Astrocyte (in vitro differentiated cells and primary cell): Measurements from ENCODE around the gene MRAP. TPM values are rescaled to one million over a fixed set of nuclear protein-coding genes. Genes with fewer than 3 reads are reported as not detected.

Experiments
- DNase-seq: peaks from one replicate; pipeline ENCODE4 v3.0.0-alpha.2; 2010; ENCODE audit warnings: low read depth
- FAIRE-seq: peaks from 2 replicates; lab custom pipeline; 2011; peaks lifted over from hg19 to GRCh38; lab: Jason Lieb, UNC
- H2AFZ ChIP-seq: 2 replicates; pipeline ENCODE4 v1.6.0; 2012; ENCODE audit warnings: low read depth, low read length, inconsistent platforms
- H3K27ac ChIP-seq: 2 replicates; pipeline ENCODE4 v1.5.1; 2011; ENCODE audit warnings: low read depth, low read length, inconsistent platforms
- H3K27me3 ChIP-seq: 2 replicates; pipeline ENCODE4 v1.6.0; 2011; ENCODE audit warnings: low read length, inconsistent platforms; ENCODE audit not compliant: insufficient read depth
- H3K36me3 ChIP-seq: 2 replicates; pipeline ENCODE4 v1.5.1; 2011; ENCODE audit warnings: low read length, inconsistent platforms; ENCODE audit not compliant: insufficient read depth
- H3K4me1 ChIP-seq: 2 replicates; pipeline ENCODE4 v1.5.1; 2011; ENCODE audit warnings: low read length, inconsistent platforms; ENCODE audit not compliant: insufficient read depth
- H3K4me2 ChIP-seq: 2 replicates; pipeline ENCODE4 v1.6.0; 2012; ENCODE audit warnings: low read length, inconsistent platforms
- H3K4me3 ChIP-seq: 2 replicates; pipeline ENCODE4 v1.5.1; 2011; ENCODE audit warnings: low read depth, mild to moderate bottlenecking, low read length, inconsistent platforms; ENCODE audit not compliant: insufficient read depth
- H3K79me2 ChIP-seq: 2 replicates; pipeline ENCODE4 v1.6.0; 2012; ENCODE audit warnings: mild to moderate bottlenecking, low read length, inconsistent platforms; ENCODE audit not compliant: insufficient read depth
- H3K9ac ChIP-seq: 2 replicates; pipeline ENCODE4 v1.6.0; 2012; ENCODE audit warnings: mild to moderate bottlenecking, low read length, inconsistent platforms
- H3K9me3 ChIP-seq: 2 replicates; pipeline ENCODE4 v1.5.1; 2012; ENCODE audit warnings: low read depth, mild to moderate bottlenecking, low read length, inconsistent platforms; ENCODE audit not compliant: insufficient read depth
- H4K20me1 ChIP-seq: 2 replicates; pipeline ENCODE4 v1.6.0; 2012; ENCODE audit warnings: low read length, inconsistent platforms; ENCODE audit not compliant: insufficient read depth
- H3K27ac Mint-ChIP-seq: one replicate; pipeline ENCODE4 v1.8.0; 2021; ENCODE audit warnings: mild to moderate bottlenecking, mixed read lengths; ENCODE audit not compliant: unreplicated experiment
- H3K27me3 Mint-ChIP-seq: one replicate; pipeline ENCODE4 v1.8.0; 2021; ENCODE audit warnings: low read depth, mixed read lengths; ENCODE audit not compliant: unreplicated experiment
- H3K36me3 Mint-ChIP-seq: one replicate; pipeline ENCODE4 v1.8.0; 2021; ENCODE audit warnings: low read depth, mixed read lengths; ENCODE audit not compliant: unreplicated experiment
- H3K4me1 Mint-ChIP-seq: one replicate; pipeline ENCODE4 v1.8.0; 2021; ENCODE audit warnings: low read depth, mixed read lengths; ENCODE audit not compliant: unreplicated experiment
- H3K4me3 Mint-ChIP-seq: one replicate; pipeline ENCODE4 v1.8.0; 2021; ENCODE audit warnings: mild to moderate bottlenecking, moderate library complexity, mixed read lengths; ENCODE audit not compliant: unreplicated experiment
- H3K9me3 Mint-ChIP-seq: one replicate; pipeline ENCODE4 v1.8.0; 2021; ENCODE audit warnings: mild to moderate bottlenecking, mixed read lengths; ENCODE audit not compliant: unreplicated experiment
- CTCF ChIP-seq: IDR thresholded peaks from 2 replicates; pipeline ENCODE4 v1.5.1; 2011; ENCODE audit warnings: low read depth, mild to moderate bottlenecking, inconsistent platforms, low read length, moderate library complexity; ENCODE audit not compliant: insufficient read depth
- EZH2 ChIP-seq: IDR thresholded peaks from 2 replicates; pipeline ENCODE4 v1.6.1; 2012; ENCODE audit warnings: mild to moderate bottlenecking, low read length, inconsistent platforms; ENCODE audit not compliant: insufficient read depth
- total RNA-seq: library from RNA; stranded (reverse); gene quantifications from 2 replicates; pipeline ENCODE4 v1.2.1, GENCODE V29; 2021

Gene MRAP
- total RNA-seq, 1 donor from 2014 or later: not detected

DNA sequence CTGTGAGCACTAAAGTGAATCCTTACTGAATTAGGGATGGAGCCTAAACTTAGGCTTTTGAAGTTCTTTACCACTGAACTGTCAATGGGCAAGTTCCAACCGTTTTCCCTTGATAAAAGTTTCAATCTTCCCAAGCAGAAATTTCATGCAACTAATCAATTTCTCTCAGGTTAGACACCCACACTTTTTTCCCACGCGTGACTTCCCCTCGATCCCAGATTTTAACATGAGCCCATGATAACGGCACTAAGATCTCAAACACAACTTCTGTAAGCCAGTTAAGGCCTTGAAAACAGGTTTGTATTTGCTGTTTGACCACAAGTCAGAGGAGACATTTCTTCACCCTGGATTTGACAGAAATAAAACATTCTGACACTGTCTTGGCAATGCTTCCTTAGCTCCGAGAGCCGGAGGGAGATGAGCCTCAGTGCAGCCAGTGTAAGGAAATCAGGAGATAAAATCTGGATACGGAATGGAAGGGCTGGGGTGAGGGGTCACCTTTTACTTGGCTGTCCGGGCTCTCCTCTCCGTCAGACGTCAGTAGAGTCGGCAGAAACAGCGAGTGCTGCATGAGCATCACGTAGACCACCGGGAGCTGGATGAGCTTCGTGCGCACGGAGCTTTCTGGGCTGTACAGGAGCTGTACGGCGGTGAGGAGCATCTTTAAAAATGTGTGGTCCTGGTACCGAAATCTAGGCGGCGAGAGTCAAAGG lies 39.7 kb downstream of the MRAP start:
- no peak for FAIRE-seq
- no peak overlapping the region for H3K4me3 Mint-ChIP-seq
- Histone ChIP-seq H3K9me3 (no peaks in the 10 kb centered on the region), H3K27ac (no peak overlapping the region), H3K9ac (no peak overlapping the region), H2AFZ (no peak overlapping the region), H3K4me2 (no peak overlapping the region), H3K36me3 (peaks cover 38% of the 10 kb centered on the region), H3K4me3 (no peak overlapping the region), H3K27me3 (no peaks in the 10 kb centered on the region), H3K79me2 (no peaks in the 10 kb centered on the region), H4K20me1 (peaks cover 24% of the 10 kb centered on the region), H3K4me1 (peaks cover 25% of the 10 kb centered on the region)
- H3K27me3 Mint-ChIP-seq: no peaks in the 10 kb centered on the region
- TF ChIP-seq CTCF (no peak), EZH2 (no peak)
- peaks cover 35% of the 10 kb centered on the region for H3K4me1 Mint-ChIP-seq
- no peaks in the 10 kb centered on the region for H3K9me3 Mint-ChIP-seq
- peaks cover 24% of the 10 kb centered on the region for H3K36me3 Mint-ChIP-seq
- H3K27ac Mint-ChIP-seq: no peak overlapping the region
- DNase-seq: no peak

DNA sequence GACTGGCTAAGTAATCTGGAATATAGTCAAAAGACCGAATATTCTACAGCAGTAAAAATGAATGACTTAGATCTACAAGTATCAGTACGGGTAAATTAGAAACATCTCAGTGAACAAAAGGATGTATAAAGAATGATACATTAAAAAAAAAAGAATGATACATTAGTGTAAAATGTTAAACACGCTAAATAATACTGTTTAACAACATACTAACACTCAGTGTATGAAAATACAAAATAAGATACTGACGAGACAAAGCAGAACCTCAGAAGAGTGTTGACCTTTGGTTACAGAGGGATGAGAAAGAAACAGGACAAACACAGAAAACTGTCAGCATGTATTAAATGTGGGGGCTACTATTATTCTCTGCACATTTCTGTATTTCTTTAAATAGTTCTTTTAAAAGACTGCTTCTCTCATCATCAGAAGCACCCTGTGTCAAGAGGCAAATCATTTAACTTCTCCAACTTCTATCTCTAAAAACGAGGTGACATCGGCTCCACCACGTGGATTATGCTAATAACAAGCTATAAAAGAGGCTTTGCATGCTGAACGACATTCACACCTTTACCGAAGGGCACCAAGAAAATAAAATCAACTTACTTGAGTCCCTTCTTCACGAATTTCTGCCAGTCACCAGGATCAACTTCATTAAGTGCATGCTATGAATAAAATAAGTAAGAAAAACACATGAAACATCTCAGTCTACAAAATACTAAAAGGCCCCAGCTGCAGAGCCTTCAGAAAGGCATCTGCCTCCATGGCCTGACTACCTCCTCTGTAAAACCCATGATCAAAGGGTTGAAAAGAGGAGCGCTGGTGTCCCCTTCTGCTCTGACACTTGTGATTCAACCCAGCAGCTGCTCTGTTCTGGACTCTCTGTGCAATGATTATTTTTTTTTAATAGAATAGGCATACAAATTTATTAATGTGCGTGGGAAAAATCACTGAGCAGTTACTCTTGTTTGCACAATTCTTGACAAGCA lies 42.5 kb downstream of the MRAP start:
- peaks cover 18% of the 10 kb centered on the region for H4K20me1 ChIP-seq
- peaks cover 12% of the 10 kb centered on the region for H3K4me1 ChIP-seq
- no peak overlapping the region for H3K4me3 ChIP-seq
- no peak overlapping the region for H3K4me3 Mint-ChIP-seq
- no peak for DNase-seq
- H2AFZ ChIP-seq: no peak overlapping the region
- H3K9me3 Mint-ChIP-seq: peaks cover 12% of the 10 kb centered on the region
- H3K9me3 ChIP-seq: peaks cover 6% of the 10 kb centered on the region
- no peak for FAIRE-seq
- H3K36me3 ChIP-seq: peaks cover 59% of the 10 kb centered on the region
- H3K4me1 Mint-ChIP-seq: peaks cover 21% of the 10 kb centered on the region
- H3K27ac ChIP-seq: no peak overlapping the region
- H3K27me3 Mint-ChIP-seq: no peaks in the 10 kb centered on the region
- peaks cover 9% of the 10 kb centered on the region for H3K79me2 ChIP-seq
- peaks cover 44% of the 10 kb centered on the region for H3K36me3 Mint-ChIP-seq
- TF ChIP-seq CTCF: no peak
- TF ChIP-seq EZH2: no peak
- no peak overlapping the region for H3K4me2 ChIP-seq
- H3K27ac Mint-ChIP-seq: no peak overlapping the region
- no peaks in the 10 kb centered on the region for H3K27me3 ChIP-seq
- no peak overlapping the region for H3K9ac ChIP-seq
